ENCODE measurements around the gene NBPF3.
"Not testable (repeated sequence)": the region's sequence is repeated elsewhere in the genome, so short reads cannot be mapped to it uniquely, and the experiment has no call there.

NBPF3 gene

DNA sequence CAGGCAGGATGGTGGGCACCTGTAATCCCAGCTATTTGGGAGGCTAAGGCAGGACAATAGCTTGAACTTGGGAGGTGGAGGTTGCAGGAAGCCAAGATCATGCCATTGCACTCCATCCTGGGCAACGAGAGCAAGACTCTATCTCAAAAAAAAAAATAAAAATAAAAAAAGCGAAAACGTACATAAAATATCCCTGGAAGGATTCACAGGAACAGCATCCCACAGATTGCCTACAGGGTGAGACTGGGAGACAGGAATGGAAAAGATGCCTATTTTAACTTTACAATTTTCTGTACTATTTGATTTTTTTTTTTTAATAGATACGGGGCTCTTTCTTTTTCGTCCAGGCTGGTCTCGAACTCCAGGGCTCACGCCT lies 604 bp upstream of the NBPF3 start:
- no peak for DNase-seq

GRCh38 chr1:21440630-21441125 lies 741 bp downstream of the NBPF3 start:
- DNase-seq: not testable (repeated sequence)

GRCh38 chr1:21446647-21447046 lies 6.7 kb downstream of the NBPF3 start:
- DNase-seq: not testable (repeated sequence)

DNA sequence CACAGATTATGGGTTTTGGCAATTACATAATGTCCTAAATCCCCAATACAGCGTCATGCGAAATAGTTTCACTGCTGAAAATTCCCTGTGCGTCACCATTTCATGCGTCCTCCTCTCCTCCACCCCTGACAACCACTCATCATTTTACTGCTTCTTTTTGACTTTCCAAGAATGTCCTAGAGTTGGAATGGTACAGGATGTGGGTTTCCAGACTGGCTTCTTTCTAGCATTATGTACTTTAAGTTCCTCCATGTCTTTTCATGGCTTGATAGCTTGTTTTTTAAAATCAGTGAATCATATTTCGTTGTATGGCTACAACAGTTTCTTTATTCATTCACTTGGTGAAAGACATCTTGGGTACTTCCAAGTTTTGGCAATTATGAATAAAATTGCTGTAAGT lies 7.4 kb downstream of the NBPF3 start:
- DNase-seq: no peak

DNA sequence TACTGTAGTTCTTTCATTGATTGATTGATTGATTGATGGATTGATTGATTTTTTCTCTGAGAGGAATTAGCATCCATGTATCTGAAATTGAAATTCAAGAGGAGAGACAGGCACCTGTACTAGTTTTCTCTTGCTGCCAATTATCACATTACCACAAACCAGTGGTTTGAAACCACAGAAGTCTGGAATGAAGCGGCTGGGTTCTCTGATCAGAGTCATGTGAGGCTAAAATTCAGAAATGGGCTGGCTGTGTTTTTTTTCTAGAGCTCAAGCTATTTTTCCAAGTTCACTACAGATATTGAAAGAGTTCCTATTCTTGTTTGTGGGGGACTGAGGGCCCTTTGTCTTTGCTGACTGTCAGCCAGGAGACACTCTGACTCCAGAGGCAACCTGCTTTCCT lies 10.0 kb downstream of the NBPF3 start:
- DNase-seq: no peak

- no peak for DNase-seq
Measured at GRCh38 chr1:21451212-21451611, 11.3 kb downstream of the NBPF3 start.

- no peak for DNase-seq
Measured at GRCh38 chr1:21451981-21452411, 12.1 kb downstream of the NBPF3 start.

GRCh38 chr1:21453964-21454614 lies 14.2 kb downstream of the NBPF3 start:
- DNase-seq: not testable (repeated sequence)

DNA sequence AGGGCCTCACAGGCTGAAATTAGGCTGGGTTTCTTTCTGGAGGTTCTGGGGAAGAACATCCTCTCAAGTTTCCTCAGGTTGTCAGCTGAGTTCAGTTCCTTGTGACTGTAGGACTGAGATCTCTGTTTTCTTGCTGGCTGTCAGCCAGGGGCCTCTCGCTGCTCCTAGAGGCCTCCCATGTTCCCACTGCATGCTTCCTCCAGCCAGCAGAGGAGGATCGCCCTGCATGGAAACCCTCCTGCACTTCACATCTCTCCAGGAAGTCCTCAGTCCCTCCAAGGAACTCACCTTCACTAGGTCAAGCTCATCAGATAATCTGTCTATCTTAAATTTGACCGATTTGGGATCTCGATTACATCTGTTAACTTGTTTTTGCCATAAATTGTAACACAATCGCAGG lies 15.0 kb downstream of the NBPF3 start:
- DNase-seq: not testable (repeated sequence)

DNA sequence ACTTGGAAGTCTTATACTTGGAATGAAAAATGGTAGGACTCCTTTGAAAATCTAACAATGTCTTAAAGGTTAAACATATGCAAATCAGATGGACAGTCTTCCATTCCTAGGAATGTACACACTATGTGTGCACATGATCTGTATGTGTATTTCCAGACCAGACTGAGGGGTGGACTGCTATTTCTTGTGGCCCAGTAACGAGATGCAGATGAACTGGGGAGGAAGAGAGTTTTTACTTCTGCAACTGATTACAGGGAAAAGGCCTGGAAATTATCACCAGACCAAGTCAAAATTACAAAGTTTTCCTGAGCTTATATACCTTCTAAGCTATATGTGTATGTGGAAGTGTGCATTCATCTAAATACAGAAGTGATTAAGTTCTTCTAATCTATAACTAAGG lies 17.7 kb downstream of the NBPF3 start:
- DNase-seq: no peak

GRCh38 chr1:21465127-21465526 lies 25.2 kb downstream of the NBPF3 start:
- DNase-seq: not testable (repeated sequence)

DNA sequence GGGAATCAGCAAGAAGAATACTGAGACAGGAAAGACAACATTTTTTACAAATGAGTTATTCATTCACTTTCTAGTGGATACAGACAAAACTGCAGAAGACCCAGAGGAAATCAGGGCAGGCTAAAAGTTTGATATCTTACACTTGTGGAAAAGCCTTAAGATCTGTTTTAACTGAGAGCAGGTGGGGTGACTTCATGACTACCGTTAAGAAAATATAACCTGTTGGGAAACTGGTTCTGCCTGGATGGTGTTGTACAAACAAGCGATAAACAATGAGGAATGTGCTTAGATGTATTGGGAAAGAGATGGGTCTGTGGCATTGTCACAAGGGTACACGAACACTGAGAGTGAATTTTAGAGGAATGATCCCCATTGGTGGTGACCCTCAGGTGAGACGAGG lies 28.0 kb downstream of the NBPF3 start:
- not testable (repeated sequence) for DNase-seq

GRCh38 chr1:21468599-21468998 lies 28.7 kb downstream of the NBPF3 start:
- DNase-seq: no peak

GRCh38 chr1:21469581-21469980 lies 29.6 kb downstream of the NBPF3 start:
- DNase-seq: no peak

DNA sequence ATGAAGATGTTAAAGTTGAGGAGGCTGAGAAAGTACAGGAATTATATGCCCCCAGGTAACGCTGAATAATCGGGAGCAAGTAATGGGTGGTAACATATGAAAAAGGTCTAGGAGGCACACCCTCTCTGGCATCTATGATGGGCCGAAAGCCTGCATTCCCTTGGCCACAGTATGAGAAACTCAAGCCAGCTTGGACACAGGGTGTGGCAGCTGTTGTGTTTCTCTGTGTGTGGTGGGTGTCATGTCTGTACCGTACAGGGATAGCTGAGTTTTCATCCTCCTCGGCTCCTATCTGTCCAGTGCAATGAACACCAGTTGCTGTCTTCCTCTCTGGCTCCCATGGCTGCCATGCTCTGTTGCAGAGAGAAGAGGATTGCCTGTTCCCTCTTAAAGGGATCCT lies 32.9 kb downstream of the NBPF3 start:
- no peak for DNase-seq

GRCh38 chr1:21478356-21478755 lies 38.4 kb downstream of the NBPF3 start:
- DNase-seq: no peak

DNA sequence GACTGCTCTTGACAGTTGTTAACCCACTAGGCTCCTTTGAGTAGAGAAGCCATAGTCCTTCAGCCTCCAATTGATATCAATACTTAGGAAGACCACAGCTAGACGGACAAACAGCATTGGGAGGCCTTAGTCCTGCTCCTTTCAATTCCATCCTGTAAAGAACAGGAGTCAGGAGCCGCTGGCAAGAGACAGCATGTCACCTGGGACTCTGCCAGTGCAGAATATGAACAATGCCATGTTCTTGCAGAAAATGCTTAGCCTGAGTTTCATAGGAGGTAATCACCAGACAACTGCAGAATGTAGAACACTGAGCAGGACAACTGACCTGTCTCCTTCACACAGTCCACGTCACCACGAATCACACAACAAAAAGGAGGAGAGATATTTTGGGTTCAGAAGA lies 43.9 kb downstream of the NBPF3 start:
- not testable (repeated sequence) for DNase-seq

- DNase-seq: no peak
Measured at GRCh38 chr1:21489146-21489545, 49.2 kb downstream of the NBPF3 start.

DNA sequence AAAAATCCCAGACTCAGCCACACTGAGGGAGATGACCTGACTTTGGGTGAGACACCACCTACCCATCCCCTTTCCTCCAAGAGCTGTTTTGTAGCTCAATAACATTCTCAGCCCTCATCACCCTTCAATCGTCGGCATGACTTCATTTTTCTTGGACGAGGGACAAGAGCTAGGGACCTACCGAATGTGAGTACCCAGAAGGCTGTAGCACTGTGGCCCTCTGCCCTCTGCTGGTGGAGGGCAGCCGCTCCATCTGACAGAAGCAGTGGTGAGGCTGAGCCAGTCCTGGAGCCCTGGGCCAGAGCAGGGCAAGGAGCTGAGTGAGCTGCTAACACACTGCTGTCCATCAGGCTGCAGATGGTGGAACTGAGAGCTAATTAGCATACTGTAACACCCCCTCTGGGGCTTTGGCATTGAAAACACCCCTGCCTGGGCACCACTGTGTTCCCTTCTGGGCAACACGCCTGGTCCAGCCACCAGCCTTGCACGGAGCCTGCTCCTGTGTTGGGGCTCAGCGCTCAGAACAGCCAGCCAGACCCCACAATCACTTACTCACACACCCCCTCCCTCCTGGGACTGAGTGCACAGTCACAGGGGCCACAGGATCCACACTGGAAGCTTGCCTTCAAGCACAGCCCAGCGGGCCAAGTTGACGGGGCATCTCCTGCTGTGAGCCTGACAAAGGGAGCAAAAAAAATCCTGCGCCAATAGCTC lies 51.0 kb downstream of the NBPF3 start:
- peak; percentile 26 for DNase-seq

DNA sequence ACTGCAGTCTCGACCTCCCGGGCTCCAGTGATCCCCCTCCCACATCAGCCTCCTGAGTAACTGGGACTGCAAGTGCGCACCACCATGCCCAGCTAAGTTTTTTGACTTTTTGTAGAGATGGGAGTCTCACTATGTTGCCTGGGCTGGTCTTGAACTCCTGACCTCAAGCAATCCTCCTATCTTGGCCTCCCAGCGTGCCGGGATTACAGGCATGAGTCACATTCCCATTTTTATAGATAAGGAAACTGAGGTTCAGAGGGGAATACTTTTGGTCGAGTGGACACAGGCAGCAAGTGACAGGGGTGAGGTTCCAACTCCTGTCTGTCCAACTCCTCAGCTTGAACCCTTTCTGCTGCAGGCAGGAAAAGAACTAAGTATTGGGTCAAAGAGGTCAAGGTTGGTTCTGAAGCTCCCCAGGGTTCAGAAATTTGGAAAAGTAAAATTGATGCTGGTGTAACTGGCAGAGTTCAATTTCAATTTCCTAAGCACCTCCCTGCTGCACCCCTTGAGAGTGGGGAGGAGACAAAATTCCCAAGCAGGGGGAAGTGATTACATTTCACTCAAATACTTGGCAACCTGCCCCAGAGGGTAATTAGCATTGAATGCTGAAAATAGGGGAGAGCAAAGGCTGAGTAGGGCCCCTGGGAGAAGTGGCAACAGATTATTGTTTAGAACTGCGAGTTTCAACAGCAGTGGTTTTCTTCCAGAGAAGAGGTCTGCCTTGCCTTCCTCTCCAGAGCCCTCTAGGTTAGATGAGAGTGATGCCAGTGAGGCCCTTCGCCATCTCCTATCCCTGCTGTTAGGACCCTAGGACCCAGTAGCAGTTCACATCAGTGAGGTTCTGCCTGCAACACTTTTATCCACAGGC lies 51.8 kb downstream of the NBPF3 start:
- DNase-seq: no peak

- no peak for DNase-seq
Measured at GRCh38 chr1:21492356-21492625, 52.4 kb downstream of the NBPF3 start.

- DNase-seq: no peak
Measured at GRCh38 chr1:21494196-21494595, 54.3 kb downstream of the NBPF3 start.

- no peak for DNase-seq
Measured at GRCh38 chr1:21495225-21495820, 55.4 kb downstream of the NBPF3 start.

All from activated naive CD4-positive, alpha-beta T cell treated with anti-CD3 and anti-CD28 coated beads, Interleukin-2, amount 50 U/mL, for 16 hours (primary cell).